ENCODE measurements around the gene B9D2. TPM values are rescaled to one million over a fixed set of nuclear protein-coding genes. Genes with fewer than 3 reads are reported as not detected.

Gene B9D2
- total RNA-seq, 1 donor from 2014 or later, result 2.5 TPM

GRCh38 chr19:41369769-41370168, 5.8 kb upstream of the B9D2 start:
- H3K4me3 Mint-ChIP-seq, result no peak overlapping the region
- Histone ChIP-seq H3K27me3 (no peaks in the 10 kb centered on the region), H3K79me2 (ENCODE audit: low read depth) (peaks cover 19% of the 10 kb centered on the region), H3K4me1 (no peaks in the 10 kb centered on the region), H3K4me2 (no peak overlapping the region), H4K20me1 (ENCODE audit: low read depth) (no peaks in the 10 kb centered on the region), H3K4me3 (no peak overlapping the region), H3K9ac (no peak overlapping the region), H3F3A (ENCODE audit: low read depth) (no peaks in the 10 kb centered on the region), H2AFZ (replicated peaks) (no peak overlapping the region), H3K9me3 (ENCODE audit: low read depth) (no peaks in the 10 kb centered on the region), H3K27ac (no peak overlapping the region), H3K36me3 (no peaks in the 10 kb centered on the region)
- H3K4me1 Mint-ChIP-seq, result peaks cover 5% of the 10 kb centered on the region
- H3K27ac Mint-ChIP-seq, result no peak overlapping the region
- peaks cover 5% of the 10 kb centered on the region for H3K36me3 Mint-ChIP-seq
- no peak for TF ChIP-seq EZH2phosphoT487 (IDR thresholded peaks at IDR 0.05)
- no peaks in the 10 kb centered on the region for H3K9me3 Mint-ChIP-seq
- DNase-seq (ENCODE audit: low spot score), result no peak
- H3K27me3 Mint-ChIP-seq (ENCODE audit: insufficient read depth, low read depth), result peaks cover 3% of the 10 kb centered on the region

- H3K4me1 ChIP-seq, result no peaks in the 10 kb centered on the region
- Mint-ChIP-seq H3K4me1 (peaks cover 11% of the 10 kb centered on the region), H3K36me3 (peaks cover 5% of the 10 kb centered on the region), H3K27ac (no peak overlapping the region), H3K9me3 (no peaks in the 10 kb centered on the region), H3K4me3 (no peak overlapping the region), H3K27me3 (ENCODE audit: insufficient read depth, low read depth) (peaks cover 5% of the 10 kb centered on the region)
- H3F3A ChIP-seq (ENCODE audit: low read depth), result no peaks in the 10 kb centered on the region
- no peaks in the 10 kb centered on the region for H3K9me3 ChIP-seq (ENCODE audit: low read depth)
- no peak overlapping the region for H3K4me2 ChIP-seq
- H4K20me1 ChIP-seq (ENCODE audit: low read depth), result no peaks in the 10 kb centered on the region
- H3K4me3 ChIP-seq, result no peak overlapping the region
- DNase-seq (ENCODE audit: low spot score), result no peak
- no peak overlapping the region for H3K9ac ChIP-seq
- no peaks in the 10 kb centered on the region for H3K36me3 ChIP-seq
- peaks cover 25% of the 10 kb centered on the region for H3K79me2 ChIP-seq (ENCODE audit: low read depth)
- no peak overlapping the region for H3K27ac ChIP-seq
- TF ChIP-seq EZH2phosphoT487 (IDR thresholded peaks at IDR 0.05) (no peak), CTCF (IDR thresholded peaks at IDR 0.05) (no peak), EZH2 (IDR thresholded peaks at IDR 0.05) (no peak)
- no peaks in the 10 kb centered on the region for H3K27me3 ChIP-seq
- no peak overlapping the region for H2AFZ ChIP-seq (replicated peaks)
These were observed 3.9 kb upstream of the B9D2 start for GRCh38 chr19:41367848-41368301.

GRCh38 chr19:41366089-41366488, 2.1 kb upstream of the B9D2 start:
- Mint-ChIP-seq H3K4me1 (peaks cover 13% of the 10 kb centered on the region), H3K4me3 (peak overlapping the region; percentile 36), H3K9me3 (no peaks in the 10 kb centered on the region), H3K27ac (no peak overlapping the region), H3K27me3 (ENCODE audit: insufficient read depth, low read depth) (peaks cover 5% of the 10 kb centered on the region), H3K36me3 (peaks cover 5% of the 10 kb centered on the region)
- Histone ChIP-seq H3K27ac (no peak overlapping the region), H3K27me3 (no peaks in the 10 kb centered on the region), H3K4me3 (no peak overlapping the region), H4K20me1 (ENCODE audit: low read depth) (no peaks in the 10 kb centered on the region), H3K4me1 (no peaks in the 10 kb centered on the region), H3K9me3 (ENCODE audit: low read depth) (no peaks in the 10 kb centered on the region), H3K79me2 (ENCODE audit: low read depth) (peaks cover 25% of the 10 kb centered on the region), H3K36me3 (no peaks in the 10 kb centered on the region), H2AFZ (replicated peaks) (no peak overlapping the region), H3K4me2 (no peak overlapping the region), H3F3A (ENCODE audit: low read depth) (no peaks in the 10 kb centered on the region), H3K9ac (no peak overlapping the region)
- DNase-seq (ENCODE audit: low spot score), result no peak
- TF ChIP-seq CTCF (IDR thresholded peaks at IDR 0.05), result peak; percentile 21
- TF ChIP-seq EZH2phosphoT487 (IDR thresholded peaks at IDR 0.05), result no peak

- no peak for DNase-seq (ENCODE audit: low spot score)
- TF ChIP-seq EZH2 (IDR thresholded peaks at IDR 0.05) (no peak), CTCF (IDR thresholded peaks at IDR 0.05) (no peak), EZH2phosphoT487 (IDR thresholded peaks at IDR 0.05) (no peak)
- no peaks in the 10 kb centered on the region for H3F3A ChIP-seq (ENCODE audit: low read depth)
- Mint-ChIP-seq H3K9me3 (no peaks in the 10 kb centered on the region), H3K36me3 (peaks cover 5% of the 10 kb centered on the region), H3K4me1 (peaks cover 13% of the 10 kb centered on the region), H3K27me3 (ENCODE audit: insufficient read depth, low read depth) (peaks cover 5% of the 10 kb centered on the region), H3K27ac (peak overlapping the region; percentile 100), H3K4me3 (peak overlapping the region; percentile 97)
- no peaks in the 10 kb centered on the region for H3K9me3 ChIP-seq (ENCODE audit: low read depth)
- H3K4me1 ChIP-seq, result no peaks in the 10 kb centered on the region
- H3K9ac ChIP-seq, result peak overlapping the region; percentile 72
- no peaks in the 10 kb centered on the region for H3K27me3 ChIP-seq
- H3K79me2 ChIP-seq (ENCODE audit: low read depth), result peaks cover 25% of the 10 kb centered on the region
- no peak overlapping the region for H3K27ac ChIP-seq
- no peaks in the 10 kb centered on the region for H3K36me3 ChIP-seq
- peak overlapping the region; percentile 84 for H3K4me2 ChIP-seq
- peak overlapping the region; percentile 79 for H3K4me3 ChIP-seq
- H4K20me1 ChIP-seq (ENCODE audit: low read depth), result no peaks in the 10 kb centered on the region
- peak overlapping the region; percentile 54 for H2AFZ ChIP-seq (replicated peaks)
These were observed 809 bp upstream of the B9D2 start for GRCh38 chr19:41364524-41365391.

Measured in neural progenitor cell (in vitro differentiated cells).